ENCODE data around the gene DOK7. TPM values are rescaled to one million over a fixed set of nuclear protein-coding genes. Genes with fewer than 3 reads are reported as not detected.

The DOK7 gene
- total RNA-seq, 1 donor from 2014 or later = 4.8 TPM

GRCh38 chr4:3516836-3517730 is 54.0 kb downstream of the DOK7 start:
- Mint-ChIP-seq H3K9me3 (no peaks in the 10 kb centered on the region), H3K4me1 (no peaks in the 10 kb centered on the region), H3K36me3 (peaks cover 24% of the 10 kb centered on the region), H3K27ac (no peak overlapping the region), H3K4me3 (no peak overlapping the region), H3K27me3 (ENCODE audit: low read depth) (no peaks in the 10 kb centered on the region)
- TF ChIP-seq, protein P1, sequence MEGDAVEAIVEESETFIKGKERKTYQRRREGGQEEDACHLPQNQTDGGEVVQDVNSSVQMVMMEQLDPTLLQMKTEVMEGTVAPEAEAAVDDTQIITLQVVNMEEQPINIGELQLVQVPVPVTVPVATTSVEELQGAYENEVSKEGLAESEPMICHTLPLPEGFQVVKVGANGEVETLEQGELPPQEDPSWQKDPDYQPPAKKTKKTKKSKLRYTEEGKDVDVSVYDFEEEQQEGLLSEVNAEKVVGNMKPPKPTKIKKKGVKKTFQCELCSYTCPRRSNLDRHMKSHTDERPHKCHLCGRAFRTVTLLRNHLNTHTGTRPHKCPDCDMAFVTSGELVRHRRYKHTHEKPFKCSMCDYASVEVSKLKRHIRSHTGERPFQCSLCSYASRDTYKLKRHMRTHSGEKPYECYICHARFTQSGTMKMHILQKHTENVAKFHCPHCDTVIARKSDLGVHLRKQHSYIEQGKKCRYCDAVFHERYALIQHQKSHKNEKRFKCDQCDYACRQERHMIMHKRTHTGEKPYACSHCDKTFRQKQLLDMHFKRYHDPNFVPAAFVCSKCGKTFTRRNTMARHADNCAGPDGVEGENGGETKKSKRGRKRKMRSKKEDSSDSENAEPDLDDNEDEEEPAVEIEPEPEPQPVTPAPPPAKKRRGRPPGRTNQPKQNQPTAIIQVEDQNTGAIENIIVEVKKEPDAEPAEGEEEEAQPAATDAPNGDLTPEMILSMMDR (IDR thresholded peaks at IDR 0.05; ENCODE audit: unreplicated experiment) = no peak
- DNase-seq (ENCODE audit: low spot score in 2 of 2, unreplicated experiment in 2 of 2) = peak in 1 of 2 experiments; percentile 13

DNA sequence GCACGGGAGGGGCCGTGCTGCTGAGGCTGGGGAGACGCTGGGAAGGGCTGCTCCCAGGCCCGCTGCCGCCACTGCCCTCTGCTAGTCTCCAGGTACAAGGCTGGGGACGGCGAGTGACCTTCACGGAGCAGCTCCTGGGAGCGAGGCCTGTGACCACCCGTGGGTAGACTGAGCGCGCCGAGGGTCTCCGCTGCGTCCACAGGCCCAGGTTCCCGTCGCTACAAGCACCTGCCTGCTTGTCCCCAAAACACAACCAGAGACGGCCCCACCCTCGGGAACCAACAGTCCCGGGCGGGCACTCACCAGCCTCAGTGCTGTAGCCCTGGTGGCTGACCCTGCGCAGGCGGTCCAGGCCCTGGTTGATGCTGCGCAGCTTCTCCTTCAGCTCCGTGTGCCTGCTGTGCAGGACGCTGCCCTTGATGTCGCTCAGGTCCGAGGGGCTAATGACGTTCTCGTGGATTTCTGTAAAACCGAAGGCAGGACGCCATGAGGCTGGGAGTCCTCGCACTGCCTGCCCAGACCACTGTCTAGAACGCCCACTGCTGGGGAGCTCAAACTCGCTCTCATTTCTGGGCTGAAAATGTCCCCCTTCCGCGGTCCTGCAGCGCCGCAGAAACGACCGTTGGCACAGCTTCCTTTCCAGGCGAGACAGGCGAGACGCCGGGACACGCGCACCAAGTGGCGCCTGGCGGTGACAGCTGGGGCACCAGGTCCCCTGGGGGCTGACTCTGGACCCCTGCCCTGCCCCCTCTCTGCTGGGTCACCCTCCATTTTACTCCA is 54.8 kb downstream of the DOK7 start:
- no peak overlapping the region for H3K4me3 Mint-ChIP-seq
- H3K27me3 Mint-ChIP-seq (ENCODE audit: low read depth) = no peaks in the 10 kb centered on the region
- peaks cover 16% of the 10 kb centered on the region for H3K36me3 Mint-ChIP-seq
- no peak for DNase-seq (ENCODE audit: low spot score in 2 of 2, unreplicated experiment in 2 of 2)
- no peaks in the 10 kb centered on the region for H3K9me3 Mint-ChIP-seq
- H3K4me1 Mint-ChIP-seq = no peaks in the 10 kb centered on the region
- TF ChIP-seq, protein P1 (IDR thresholded peaks at IDR 0.05; ENCODE audit: unreplicated experiment) = no peak
- H3K27ac Mint-ChIP-seq = no peak overlapping the region

- TF ChIP-seq, protein P1 (IDR thresholded peaks at IDR 0.05; ENCODE audit: unreplicated experiment) = no peak
- no peaks in the 10 kb centered on the region for H3K4me1 Mint-ChIP-seq
- no peaks in the 10 kb centered on the region for H3K9me3 Mint-ChIP-seq
- DNase-seq (ENCODE audit: low spot score in 2 of 2, unreplicated experiment in 2 of 2) = no peak
- no peak overlapping the region for H3K4me3 Mint-ChIP-seq
- H3K36me3 Mint-ChIP-seq = peaks cover 14% of the 10 kb centered on the region
- no peak overlapping the region for H3K27ac Mint-ChIP-seq
- no peaks in the 10 kb centered on the region for H3K27me3 Mint-ChIP-seq (ENCODE audit: low read depth)
Observed at GRCh38 chr4:3518511-3518880, 55.4 kb downstream of the DOK7 start.

DNA sequence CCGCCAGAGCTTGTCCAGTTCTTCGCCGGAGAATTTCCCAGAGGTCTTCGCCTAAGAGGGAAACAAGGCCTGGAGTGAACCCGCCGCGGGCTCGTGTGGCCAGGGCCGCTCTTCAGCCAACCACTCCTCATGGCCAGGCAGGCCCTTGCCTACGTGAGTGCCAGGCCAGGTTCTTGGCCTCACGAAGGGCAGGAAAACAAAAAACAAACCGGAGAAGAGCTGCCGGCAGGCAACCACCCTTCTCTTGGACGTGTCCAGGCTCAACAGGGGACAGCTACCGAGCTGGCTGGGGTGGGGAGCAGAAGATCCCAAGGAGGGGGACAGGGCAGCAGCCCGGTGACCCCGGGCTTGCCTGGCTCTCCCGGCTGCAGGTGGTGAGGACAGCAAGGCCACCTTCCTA is 55.8 kb downstream of the DOK7 start:
- peaks cover 10% of the 10 kb centered on the region for H3K36me3 Mint-ChIP-seq
- no peak for DNase-seq (ENCODE audit: low spot score in 2 of 2, unreplicated experiment in 2 of 2)

DNA sequence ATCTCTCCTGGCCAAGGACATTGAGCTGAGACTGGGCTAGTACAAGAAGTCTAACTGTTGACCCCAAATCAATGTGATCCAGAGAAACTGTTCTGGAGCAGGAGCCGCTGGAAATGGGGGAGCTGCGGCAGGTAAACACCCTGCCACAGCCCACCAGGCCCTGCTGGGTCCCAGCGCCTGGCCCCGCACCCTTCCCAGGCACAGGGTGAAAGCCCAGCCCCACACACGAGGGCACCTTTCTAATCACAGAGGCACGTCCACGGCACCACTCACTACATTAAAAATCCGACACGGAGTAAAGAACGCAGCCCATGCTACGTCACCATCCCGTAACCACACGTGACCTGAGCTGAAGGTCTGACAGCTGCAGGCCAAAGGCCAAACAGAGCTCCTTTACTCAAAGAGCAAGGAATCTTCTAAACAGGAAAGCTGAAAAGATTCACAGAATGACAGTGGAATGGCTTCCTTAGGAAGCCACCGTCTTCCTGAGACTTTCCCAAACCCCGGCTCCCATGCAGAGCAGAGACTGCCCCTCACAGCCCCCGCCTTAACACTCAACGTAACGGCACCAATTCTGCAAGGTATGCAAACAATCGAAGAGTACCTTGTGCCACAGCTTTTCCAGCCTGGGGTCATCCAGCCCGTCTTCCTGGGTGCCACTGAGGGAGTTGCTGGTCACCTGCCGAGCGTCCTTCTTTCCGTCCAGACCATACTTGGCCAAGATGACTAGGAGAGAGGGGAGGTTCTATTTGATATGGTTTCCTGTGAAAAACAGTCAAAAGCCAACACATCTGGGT is 56.6 kb downstream of the DOK7 start:
- H3K9me3 Mint-ChIP-seq = no peaks in the 10 kb centered on the region
- TF ChIP-seq, protein P1 (IDR thresholded peaks at IDR 0.05; ENCODE audit: unreplicated experiment) = no peak
- H3K27ac Mint-ChIP-seq = no peak overlapping the region
- H3K4me3 Mint-ChIP-seq = no peak overlapping the region
- DNase-seq (ENCODE audit: low spot score in 2 of 2, unreplicated experiment in 2 of 2) = no peak
- no peaks in the 10 kb centered on the region for H3K4me1 Mint-ChIP-seq
- H3K27me3 Mint-ChIP-seq (ENCODE audit: low read depth) = no peaks in the 10 kb centered on the region
- peaks cover 8% of the 10 kb centered on the region for H3K36me3 Mint-ChIP-seq

More for the DNA sequence above, 55.8 kb downstream of the DOK7 start:
- TF ChIP-seq, protein P1 (IDR thresholded peaks at IDR 0.05; ENCODE audit: unreplicated experiment) = no peak
- Mint-ChIP-seq H3K4me3 (no peak overlapping the region), H3K4me1 (no peaks in the 10 kb centered on the region), H3K27me3 (ENCODE audit: low read depth) (no peaks in the 10 kb centered on the region), H3K9me3 (no peaks in the 10 kb centered on the region), H3K27ac (no peak overlapping the region)

All from mesothelial cell of epicardium (in vitro differentiated cells).